HG03135 (cell line): ENCODE measurements around the gene SPCS2.
"Not testable (repeated sequence)": the region's sequence is repeated elsewhere in the genome, so short reads cannot be mapped to it uniquely, and the experiment has no call there.

Experiments used
- ATAC-seq: cut with Tn5 transposase; IDR thresholded peaks from one replicate; pipeline ENCODE4 v1.9.1; 2021; ENCODE audit warnings: mild to moderate bottlenecking, moderate library complexity; ENCODE audit not compliant: unreplicated experiment

The SPCS2 gene

DNA sequence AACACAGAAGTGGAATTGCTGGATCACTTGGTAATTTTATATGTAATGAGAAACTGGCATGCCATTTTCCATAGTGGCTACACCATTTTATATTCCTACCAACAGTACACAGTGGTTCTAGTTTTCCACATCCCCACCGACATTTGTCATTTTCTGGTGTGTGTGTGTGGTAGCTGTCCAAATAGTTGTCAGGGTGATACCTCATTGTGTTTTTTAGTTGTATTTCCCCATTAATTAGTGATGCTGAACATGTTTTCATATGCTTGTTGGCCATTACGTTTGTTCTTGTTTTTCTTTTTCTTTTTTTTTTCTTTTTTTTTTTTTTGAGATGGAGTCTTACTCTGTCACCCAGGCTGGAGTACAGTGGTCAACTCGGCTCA, 51.9 kb downstream of the SPCS2 start:
- ATAC-seq = no peak

GRCh38 chr11:75001686-75002085, 52.6 kb downstream of the SPCS2 start:
- ATAC-seq = no peak

- no peak for ATAC-seq
Observed at GRCh38 chr11:75002516-75002915, 53.5 kb downstream of the SPCS2 start.

- ATAC-seq = no peak
Observed at GRCh38 chr11:75004215-75004614, 55.1 kb downstream of the SPCS2 start.

DNA sequence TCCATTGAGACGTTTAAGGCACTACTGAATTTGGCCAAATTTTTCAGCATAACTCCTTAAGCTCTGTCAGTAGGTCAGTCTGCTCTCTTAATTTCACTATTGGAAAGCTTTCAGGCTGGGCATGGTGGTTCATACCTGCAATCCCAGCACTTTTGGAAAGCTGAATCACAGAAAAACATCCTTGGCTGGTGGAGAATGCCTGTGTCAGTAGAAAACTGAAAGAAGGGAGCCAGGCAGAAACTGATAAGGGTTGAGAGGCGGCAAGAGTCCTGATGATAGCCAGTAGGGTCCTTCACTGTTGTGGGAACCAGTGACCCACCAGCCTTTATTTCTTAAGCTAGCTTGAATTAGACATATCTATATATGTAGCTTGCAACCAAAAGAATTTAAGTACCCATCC, 62.3 kb downstream of the SPCS2 start:
- no peak for ATAC-seq

DNA sequence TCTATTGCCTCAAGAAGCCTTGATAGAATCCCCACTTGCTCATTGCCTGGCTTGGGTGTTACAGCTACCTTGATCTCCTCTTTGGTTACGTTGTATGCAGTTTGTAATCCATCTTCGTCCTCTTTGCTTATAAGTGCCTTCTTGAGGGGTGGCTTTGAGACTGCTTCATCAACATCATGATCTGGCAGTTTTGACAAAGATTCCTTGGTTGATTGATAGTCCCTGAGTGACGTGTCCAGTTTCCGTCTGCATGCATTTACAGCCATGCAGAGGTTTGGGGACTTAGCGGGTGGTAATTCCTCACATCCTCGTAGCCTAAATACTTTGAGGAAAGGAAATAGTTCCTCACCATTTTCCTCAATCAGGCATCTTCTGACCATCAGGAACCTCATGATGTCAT, 62.8 kb downstream of the SPCS2 start:
- no peak for ATAC-seq

GRCh38 chr11:75013051-75013450, 64.0 kb downstream of the SPCS2 start:
- ATAC-seq = no peak

GRCh38 chr11:75014129-75014528, 65.1 kb downstream of the SPCS2 start:
- ATAC-seq = no peak

DNA sequence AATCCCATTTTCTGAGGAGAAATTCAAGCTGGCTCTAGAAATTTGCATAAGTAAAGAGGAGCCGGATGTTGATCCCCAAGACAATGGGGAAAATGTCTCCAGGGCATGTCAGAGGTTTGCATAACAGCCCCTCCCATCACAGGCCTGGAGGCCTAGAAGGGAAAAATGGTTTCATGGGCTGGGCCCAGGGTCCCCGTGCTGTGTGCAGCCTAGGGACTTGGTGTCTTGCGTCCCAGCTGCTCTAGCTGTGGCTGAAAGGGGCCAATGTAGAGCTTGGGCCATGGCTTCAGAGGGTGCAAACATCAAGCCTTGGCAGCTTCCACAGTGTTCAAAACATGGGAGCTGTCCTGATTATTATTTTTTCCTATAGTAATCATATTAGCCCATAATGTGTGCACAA, 70.1 kb downstream of the SPCS2 start:
- ATAC-seq = not testable (repeated sequence)

DNA sequence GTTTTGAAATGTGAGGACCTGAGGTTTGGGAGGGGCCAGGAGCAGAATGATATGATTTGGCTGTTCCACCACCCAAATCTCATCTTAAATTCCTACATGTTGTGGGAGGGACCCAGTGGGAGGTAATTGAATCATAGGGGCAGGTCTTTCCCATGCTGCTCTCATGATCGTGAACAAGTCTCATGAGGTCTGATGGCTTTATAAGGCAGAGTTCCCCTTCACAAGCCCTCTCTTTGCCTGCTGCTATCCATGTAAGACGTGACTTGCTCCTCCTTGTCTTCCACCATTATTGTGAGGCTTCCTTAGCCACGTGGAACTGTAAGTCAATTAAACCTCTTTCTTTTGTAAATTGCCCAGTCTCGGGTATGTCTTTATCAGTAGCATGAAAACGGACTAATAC, 71.3 kb downstream of the SPCS2 start:
- not testable (repeated sequence) for ATAC-seq

GRCh38 chr11:75022296-75022695, 73.2 kb downstream of the SPCS2 start:
- peak; percentile 62 for ATAC-seq

DNA sequence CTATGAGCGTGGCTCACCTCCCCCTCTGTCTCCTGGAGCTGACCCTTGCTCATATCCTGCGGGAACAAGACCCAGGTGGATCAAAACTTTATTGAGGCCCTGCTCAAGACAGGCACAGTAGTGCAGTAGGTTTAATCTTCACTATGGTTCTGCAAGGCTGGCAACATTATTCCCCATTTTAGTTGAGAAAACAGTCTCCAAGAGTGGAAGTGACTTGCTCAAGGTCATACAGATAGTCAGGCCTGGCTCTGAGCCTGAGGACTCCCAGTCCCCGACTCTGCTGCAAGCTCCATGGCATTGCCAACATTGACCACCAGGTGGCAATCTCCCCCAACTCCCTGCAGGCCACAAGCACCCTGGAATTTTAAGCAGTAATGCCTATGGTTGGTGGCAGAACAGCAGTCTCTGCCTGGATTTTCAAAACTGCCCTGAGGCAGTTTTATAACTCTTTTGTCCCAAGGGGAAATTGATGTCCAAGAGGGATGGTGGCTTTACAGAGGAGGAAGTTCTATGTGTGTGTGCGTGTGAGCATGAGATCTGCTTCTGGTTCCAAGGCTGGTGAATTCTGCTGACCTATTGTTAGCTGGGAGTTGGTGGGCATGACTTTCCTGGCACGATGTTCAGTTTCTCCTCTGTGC, 73.8 kb downstream of the SPCS2 start:
- ATAC-seq = peak; percentile 68

DNA sequence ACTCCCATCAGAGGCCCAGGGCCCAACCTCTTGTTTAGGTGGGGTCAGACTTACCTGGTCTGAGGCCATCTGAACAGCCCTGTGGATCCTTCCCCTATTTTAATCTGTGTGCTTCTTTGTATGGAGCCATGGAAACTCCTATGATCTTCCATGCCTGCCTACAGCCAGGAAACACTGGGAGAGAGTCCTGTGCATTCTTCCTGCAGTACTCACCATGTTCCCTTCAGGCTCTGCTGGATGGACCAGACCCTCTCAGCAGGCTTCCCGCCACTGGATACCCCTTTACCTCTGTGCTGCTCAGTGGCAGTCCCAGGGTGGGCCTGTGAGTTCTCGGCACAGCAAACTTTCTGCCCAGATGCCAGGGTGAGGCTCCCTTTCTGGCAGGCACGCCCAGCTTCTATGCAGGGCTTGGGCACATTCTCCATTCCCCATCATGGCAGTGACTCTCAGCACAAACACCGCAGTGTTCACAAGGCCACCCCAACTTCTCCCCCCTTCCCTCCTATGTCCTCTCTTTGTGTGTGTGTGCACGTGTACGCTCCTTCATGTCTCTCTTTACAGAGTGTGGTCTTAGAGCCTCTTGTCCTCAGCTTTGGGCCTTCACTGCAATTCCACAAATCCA, 74.5 kb downstream of the SPCS2 start:
- ATAC-seq = no peak

GRCh38 chr11:75024068-75024449, 75.0 kb downstream of the SPCS2 start:
- ATAC-seq = no peak

DNA sequence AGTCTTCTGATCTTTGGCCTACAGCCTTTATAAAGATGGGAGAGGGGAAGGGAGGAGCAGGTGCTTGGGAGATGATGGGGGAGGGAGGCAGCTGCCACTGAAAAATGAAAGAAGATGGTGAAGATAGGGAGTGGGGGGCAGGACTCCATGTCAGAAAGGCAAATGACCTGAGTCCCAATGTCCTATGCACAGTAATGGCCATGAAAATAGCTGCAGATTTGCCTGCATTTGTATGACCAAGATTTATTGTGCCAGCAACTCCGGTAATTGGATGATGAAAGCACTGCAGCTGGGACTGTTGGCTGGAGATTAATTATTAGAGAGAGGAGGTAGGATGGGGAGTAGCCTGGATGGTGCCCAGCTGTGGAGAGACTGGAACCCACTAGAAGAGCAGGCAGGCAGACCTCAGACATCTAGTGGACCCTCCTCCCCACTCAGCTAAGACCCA, 75.7 kb downstream of the SPCS2 start:
- ATAC-seq = no peak

DNA sequence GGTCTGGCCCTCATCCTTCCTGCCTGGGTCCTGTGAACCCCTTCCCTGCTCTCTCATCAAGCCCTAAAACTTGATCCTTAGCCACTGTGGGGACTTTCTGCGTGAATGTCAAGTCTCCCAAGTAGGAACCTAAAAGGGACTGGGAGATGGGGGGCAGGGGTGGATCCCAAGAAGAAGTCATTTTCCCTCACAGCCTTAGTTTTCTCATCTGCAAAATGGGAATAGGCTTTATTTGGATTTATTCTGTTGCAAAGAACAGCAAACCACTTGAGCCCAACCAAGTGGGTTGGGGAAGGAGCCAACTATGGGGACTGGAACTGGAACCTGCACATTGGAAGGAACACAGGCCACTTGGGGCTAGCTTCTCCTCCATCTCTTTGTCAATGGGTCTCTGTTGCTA, 76.5 kb downstream of the SPCS2 start:
- no peak for ATAC-seq

- ATAC-seq = no peak
Observed at GRCh38 chr11:75028321-75028720, 79.3 kb downstream of the SPCS2 start.
